Endothelial cell of umbilical vein (primary cell): ENCODE measurements around the gene FAM180B. TPM values are rescaled to one million over a fixed set of nuclear protein-coding genes. Genes with fewer than 3 reads are reported as not detected.

Source experiments
- BruUV-seq: library from RNA; stranded (reverse); fragments of 400-500 nt; replicated peaks from 2 replicates; lab custom pipeline; 2021; lab: Mats Ljungman, UMichigan
- CTCF ChIA-PET: fragments of 300-600, 350-600 bp; sonication (Branson Sonifier 250); formaldehyde crosslinking; loops from one replicate; lab custom pipeline; 2021; ENCODE audit warnings: antibody characterized with exemption, inconsistent platforms; lab: Charles Lee
- POLR2A ChIA-PET: fragments of 300-600, 350-600 bp; sonication (Branson Sonifier 250); formaldehyde crosslinking; loops from one replicate; lab custom pipeline; 2021; ENCODE audit warnings: antibody characterized with exemption, inconsistent platforms; lab: Charles Lee
- DNase-seq: peaks from one replicate; pipeline ENCODE4 v3.0.0-alpha.2; 2011; ENCODE audit warnings: low read depth, low spot score
- FAIRE-seq: peaks from 2 replicates; lab custom pipeline; 2011; peaks lifted over from hg19 to GRCh38; lab: Jason Lieb, UNC
- H2AFZ ChIP-seq: 2 replicates; pipeline ENCODE4 v1.6.0; 2012; ENCODE audit warnings: low read depth, low read length, control low read depth, inconsistent platforms
- H3K27ac ChIP-seq: 2 replicates; pipeline ENCODE4 v1.5.1; 2011; ENCODE audit warnings: low read depth, mild to moderate bottlenecking, control low read depth, low read length, moderate library complexity; ENCODE audit not compliant: insufficient read depth
- H3K27me3 ChIP-seq, 2 experiments: 2 replicates each; pipeline versions ENCODE4 v1.6.0 to v1.6.1; 2011; ENCODE audit warnings: low read length in 2 of 2, mixed read lengths in 1 of 2; ENCODE audit not compliant: control insufficient read depth in 2 of 2, insufficient read depth in 2 of 2
- H3K36me3 ChIP-seq, 2 experiments: 2 replicates in 1 of 2; 3 replicates in 1 of 2; pipeline ENCODE4 v1.5.1; 2011; ENCODE audit warnings: low read length in 2 of 2, mild to moderate bottlenecking in 1 of 2, moderate library complexity in 1 of 2; ENCODE audit not compliant: control insufficient read depth in 2 of 2, insufficient read depth in 2 of 2; ENCODE audit errors: extremely low read depth in 1 of 2
- H3K4me1 ChIP-seq: 3 replicates; pipeline ENCODE4 v1.5.1; 2011; ENCODE audit warnings: mild to moderate bottlenecking, low read length; ENCODE audit not compliant: control insufficient read depth, insufficient read depth; ENCODE audit errors: extremely low read depth
- H3K4me2 ChIP-seq: 2 replicates; pipeline ENCODE4 v1.6.1; 2011; ENCODE audit warnings: low read length, control low read depth, mixed read lengths; ENCODE audit not compliant: insufficient read depth
- H3K4me3 ChIP-seq, 3 experiments: fragments of 200-600 bp in 1 of 3; sonication (generic), shearing (Covaris generic) in 1 of 3; replicated peaks in 1 of 3; 2 replicates each; pipeline ENCODE4 v1.5.1; 2011 to 2016; ENCODE audit warnings: control low read depth in 3 of 3, low read length in 3 of 3, mild to moderate bottlenecking in 2 of 3, inconsistent platforms in 1 of 3, low read depth in 1 of 3, moderate library complexity in 1 of 3; ENCODE audit not compliant: insufficient read depth in 1 of 3
- H3K79me2 ChIP-seq: 2 replicates; pipeline ENCODE4 v1.6.0; 2012; ENCODE audit warnings: low read length, inconsistent platforms; ENCODE audit not compliant: control insufficient read depth, insufficient read depth
- H3K9ac ChIP-seq: replicated peaks from 2 replicates; pipeline ENCODE3; 2011; ENCODE audit warnings: low read length, control low read depth; ENCODE audit not compliant: insufficient read depth; ENCODE audit errors: extremely low read depth
- H3K9me1 ChIP-seq: replicated peaks from 3 replicates; pipeline ENCODE4 v1.6.0; 2011; ENCODE audit warnings: mild to moderate bottlenecking, low read length; ENCODE audit not compliant: control insufficient read depth, insufficient read depth; ENCODE audit errors: extremely low read depth
- H3K9me3 ChIP-seq: replicated peaks from 2 replicates; pipeline ENCODE4 v1.5.1; 2012; ENCODE audit warnings: low read length, inconsistent platforms; ENCODE audit not compliant: control insufficient read depth, insufficient read depth
- H4K20me1 ChIP-seq: replicated peaks from 2 replicates; pipeline ENCODE3; 2011; ENCODE audit warnings: mild to moderate bottlenecking, low read length; ENCODE audit not compliant: control insufficient read depth, insufficient read depth; ENCODE audit errors: extremely low read depth
- EZH2 ChIP-seq: IDR thresholded peaks from 2 replicates; pipeline ENCODE4 v1.6.1; 2012; ENCODE audit warnings: borderline replicate concordance, low read depth, mild to moderate bottlenecking, moderate library complexity, low read length, inconsistent platforms; ENCODE audit not compliant: severe bottlenecking
- GATA2 ChIP-seq: IDR thresholded peaks from 2 replicates; pipeline ENCODE4 v1.7.0; 2011; ENCODE audit warnings: low read depth, mild to moderate bottlenecking, moderate library complexity, mixed read lengths, low read length; ENCODE audit not compliant: insufficient read length, insufficient read depth
- MAX ChIP-seq: IDR thresholded peaks from 2 replicates; pipeline ENCODE4 v1.6.1; 2011; ENCODE audit not compliant: insufficient read depth, insufficient read length
- MYC ChIP-seq: IDR thresholded peaks from one replicate; pipeline ENCODE4 v1.6.1; 2011; ENCODE audit warnings: mild to moderate bottlenecking, low read depth, low read length
- POLR2A ChIP-seq: IDR thresholded peaks from 2 replicates; pipeline ENCODE4 v1.6.1; 2012; ENCODE audit warnings: low read depth, mild to moderate bottlenecking, control low read depth, low read length
- POLR2AphosphoS5 ChIP-seq: IDR thresholded peaks from 2 replicates; pipeline ENCODE4 v1.6.1; 2012; ENCODE audit warnings: low read depth, mild to moderate bottlenecking, control low read depth, low read length, moderate library complexity; ENCODE audit not compliant: insufficient read depth
- dilution Hi-C: fragments of 300-500 bp; cut with MboI; formaldehyde crosslinking; loops from one replicate; pipeline ENCODE4 v1.15.0; 2019; ENCODE audit warnings: low sequenced_read_pairs; ENCODE audit not compliant: extremely low pct_ligation_motif_present
- intact Hi-C: fragments of 100-400 bp; cut with micrococcal nuclease; formaldehyde crosslinking; loops from one replicate; pipeline ENCODE4 v1.10.0; 2022
- polyA plus RNA-seq, 4 experiments: library from polyadenylated mRNA; depleted of rRNA in 3 of 4; stranded (reverse) in 3 of 4; unstranded in 1 of 4; fragments of >200 nt; gene quantifications; 2 replicates each; pipeline versions ENCODE4 v1.2.1 to v1.2.3, GENCODE V29; 2011 to 2012; ENCODE audit warnings: missing spikeins in 1 of 4
- total RNA-seq: library from RNA; stranded (reverse); gene quantifications from 2 replicates; pipeline ENCODE4 v1.2.3, GENCODE V29; 2021

Gene FAM180B
- total and polyA plus RNA-seq, 2 donors (not counting 3 experiments of a cell fraction or from before 2014, with no cell fraction given), result not detected

GRCh38 chr11:47572715-47573255 is 13.7 kb upstream of the FAM180B start:
- POLR2A ChIA-PET, result no interaction called here

GRCh38 chr11:47573321-47573720 is 13.2 kb upstream of the FAM180B start:
- dilution Hi-C loops (no loop called here), intact Hi-C loops (no loop called here)
- no peak overlapping the region for H3K4me2 ChIP-seq
- POLR2A ChIA-PET, result no interaction called here
- no peak overlapping the region for H3K4me3 ChIP-seq
- TF ChIP-seq GATA2 (no peak), POLR2AphosphoS5 (no peak), EZH2 (no peak), POLR2A (no peak), MAX (no peak)
- BruUV-seq, result no TSS peak
- peaks cover 3% of the 10 kb centered on the region for H4K20me1 ChIP-seq
- CTCF ChIA-PET, result interaction anchor here (0.9 kb wide), 1 partner anchor 20 kb away, joined by 5 read pairs; the partner anchor contains the start of gene CELF1
- H2AFZ ChIP-seq, result no peak overlapping the region
- FAIRE-seq (no peak), DNase-seq (no peak)
- peaks cover 32% of the 10 kb centered on the region for H3K79me2 ChIP-seq
- no peaks in the 10 kb centered on the region for H3K27me3 ChIP-seq
- no peaks in the 10 kb centered on the region for H3K9me1 ChIP-seq
- no peaks in the 10 kb centered on the region for H3K9me3 ChIP-seq
- H3K4me1 ChIP-seq, result peaks cover 14% of the 10 kb centered on the region
- peaks cover 8 to 17% of the 10 kb centered on the region in 2 experiments for H3K36me3 ChIP-seq
- no peak overlapping the region for H3K27ac ChIP-seq
- H3K9ac ChIP-seq, result no peak overlapping the region

More at GRCh38 chr11:47572715-47573255, 13.7 kb upstream of the FAM180B start:
- TSS peak; percentile 2 for BruUV-seq
- dilution Hi-C loops, result no loop called here
- intact Hi-C loops, result no loop called here
- Histone ChIP-seq H3K9me1 (no peaks in the 10 kb centered on the region), H3K36me3 (peaks cover 8 to 17% of the 10 kb centered on the region in 2 experiments), H3K9me3 (no peaks in the 10 kb centered on the region), H3K4me3 (no peak overlapping the region), H3K4me1 (peaks cover 9% of the 10 kb centered on the region), H4K20me1 (peaks cover 3% of the 10 kb centered on the region), H3K4me2 (no peak overlapping the region), H2AFZ (no peak overlapping the region), H3K9ac (no peak overlapping the region), H3K27ac (no peak overlapping the region), H3K79me2 (peaks cover 28% of the 10 kb centered on the region), H3K27me3 (no peaks in the 10 kb centered on the region)
- DNase-seq (no peak), FAIRE-seq (no peak)
- CTCF ChIA-PET, result interaction anchor here (0.8 to 0.9 kb wide), 2 partner anchors 20 to 44 kb away, joined by 3 to 5 read pairs; partner anchors contain the start of gene CELF1
- TF ChIP-seq MAX (no peak), POLR2A (peak; percentile 16), MYC (no peak)
